Epithelial cell of esophagus (primary cell): Measurements from ENCODE around the gene RBFOX1.
"Not testable (repeated sequence)": the region's sequence is repeated elsewhere in the genome, so short reads cannot be mapped to it uniquely, and the experiment has no call there.

Experiments used
- DNase-seq: peaks from one replicate; pipeline ENCODE4 v3.0.0; 2010; ENCODE audit warnings: low read depth
- H3K4me3 ChIP-seq: 2 replicates; pipeline ENCODE4 v1.5.1; 2011; ENCODE audit warnings: mild to moderate bottlenecking, low read length, control low read depth
- TF ChIP-seq, protein P1 (sequence below): IDR thresholded peaks from 2 replicates; pipeline ENCODE4 v1.5.1; 2011; ENCODE audit warnings: low read depth, mild to moderate bottlenecking, low read length, control low read depth, inconsistent platforms; ENCODE audit not compliant: insufficient read depth; ENCODE audit errors: missing control alignments

The RBFOX1 gene

DNA sequence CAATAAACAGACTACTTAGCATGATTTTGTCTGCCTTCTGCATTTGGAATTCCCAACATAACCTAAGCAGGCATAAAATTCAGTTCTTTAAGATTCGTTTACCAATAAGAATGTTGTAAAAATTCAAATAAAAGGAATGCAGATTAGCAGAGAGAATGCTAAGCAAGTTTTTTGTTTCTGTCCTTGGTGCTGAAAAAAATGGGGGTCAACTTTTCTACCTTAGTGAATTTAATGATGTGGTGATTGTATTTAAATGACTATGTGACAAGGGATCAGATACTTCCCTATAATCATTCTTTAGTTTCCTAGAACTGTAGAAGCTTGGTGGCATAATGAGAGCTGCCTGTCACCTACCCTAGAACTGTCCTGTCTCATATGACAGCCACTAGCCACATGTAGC lies 159.5 kb downstream of the RBFOX1 start:
- no peak overlapping the region for H3K4me3 ChIP-seq
- TF ChIP-seq, protein P1, sequence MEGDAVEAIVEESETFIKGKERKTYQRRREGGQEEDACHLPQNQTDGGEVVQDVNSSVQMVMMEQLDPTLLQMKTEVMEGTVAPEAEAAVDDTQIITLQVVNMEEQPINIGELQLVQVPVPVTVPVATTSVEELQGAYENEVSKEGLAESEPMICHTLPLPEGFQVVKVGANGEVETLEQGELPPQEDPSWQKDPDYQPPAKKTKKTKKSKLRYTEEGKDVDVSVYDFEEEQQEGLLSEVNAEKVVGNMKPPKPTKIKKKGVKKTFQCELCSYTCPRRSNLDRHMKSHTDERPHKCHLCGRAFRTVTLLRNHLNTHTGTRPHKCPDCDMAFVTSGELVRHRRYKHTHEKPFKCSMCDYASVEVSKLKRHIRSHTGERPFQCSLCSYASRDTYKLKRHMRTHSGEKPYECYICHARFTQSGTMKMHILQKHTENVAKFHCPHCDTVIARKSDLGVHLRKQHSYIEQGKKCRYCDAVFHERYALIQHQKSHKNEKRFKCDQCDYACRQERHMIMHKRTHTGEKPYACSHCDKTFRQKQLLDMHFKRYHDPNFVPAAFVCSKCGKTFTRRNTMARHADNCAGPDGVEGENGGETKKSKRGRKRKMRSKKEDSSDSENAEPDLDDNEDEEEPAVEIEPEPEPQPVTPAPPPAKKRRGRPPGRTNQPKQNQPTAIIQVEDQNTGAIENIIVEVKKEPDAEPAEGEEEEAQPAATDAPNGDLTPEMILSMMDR: no peak
- DNase-seq: no peak

DNA sequence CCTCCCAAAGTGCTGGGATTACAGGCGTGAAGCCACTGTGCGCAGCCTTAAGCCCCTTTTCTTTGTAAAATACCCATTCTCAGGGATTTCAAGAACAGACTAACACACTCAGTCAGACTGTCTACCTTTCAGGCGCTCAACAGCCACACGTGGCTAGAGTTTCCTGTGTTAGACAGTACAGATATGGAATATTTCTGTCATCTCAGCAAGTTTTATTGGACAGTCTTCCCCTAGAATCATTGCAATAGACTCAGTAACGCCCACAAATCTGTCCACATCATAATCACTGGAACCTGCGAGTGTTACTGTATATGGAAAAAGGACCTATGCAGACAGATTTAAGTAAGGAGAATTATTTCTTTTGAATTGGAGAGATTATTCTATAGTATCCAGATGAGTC lies 160.5 kb downstream of the RBFOX1 start:
- H3K4me3 ChIP-seq: no peak overlapping the region
- no peak for DNase-seq
- TF ChIP-seq, protein P1: no peak

DNA sequence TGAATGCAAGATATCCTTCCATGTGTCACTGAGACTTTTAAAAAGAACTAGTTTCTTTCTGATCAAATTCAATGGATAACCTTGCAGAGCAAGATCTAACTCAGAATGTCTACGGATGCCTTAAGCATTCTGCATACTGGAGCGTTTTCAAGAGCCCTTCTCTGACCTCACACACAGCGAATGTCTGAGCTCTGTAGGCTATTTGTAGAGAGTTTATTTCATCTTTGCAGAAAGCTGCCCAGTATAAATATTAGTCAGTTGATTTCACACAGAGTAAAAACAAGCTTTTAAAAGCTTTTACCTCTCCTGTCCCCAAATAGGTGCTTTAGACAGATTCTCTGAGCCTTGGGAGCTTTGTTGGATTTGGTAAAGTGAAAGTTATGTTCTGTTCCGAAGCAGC lies 165.0 kb downstream of the RBFOX1 start:
- TF ChIP-seq, protein P1: no peak
- DNase-seq: no peak
- H3K4me3 ChIP-seq: no peak overlapping the region

DNA sequence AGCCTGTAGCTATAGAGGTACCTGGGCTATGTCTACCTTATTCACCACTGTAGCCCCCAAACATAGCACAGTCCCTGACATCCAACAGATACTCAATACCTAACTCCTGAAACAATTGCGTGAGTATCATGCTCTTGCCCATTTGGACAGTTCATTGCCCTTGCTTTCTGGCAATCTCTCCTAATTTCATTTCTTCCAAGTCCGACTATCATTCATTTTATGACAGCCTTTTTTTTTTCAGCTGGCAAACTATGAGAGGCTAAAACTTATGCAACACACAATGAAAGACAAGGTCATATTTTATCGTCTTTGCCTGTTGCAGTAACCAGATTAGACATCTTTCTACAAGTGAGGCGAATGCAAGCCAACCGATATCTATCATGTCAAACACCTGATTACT lies 169.2 kb downstream of the RBFOX1 start:
- TF ChIP-seq, protein P1: no peak

DNA sequence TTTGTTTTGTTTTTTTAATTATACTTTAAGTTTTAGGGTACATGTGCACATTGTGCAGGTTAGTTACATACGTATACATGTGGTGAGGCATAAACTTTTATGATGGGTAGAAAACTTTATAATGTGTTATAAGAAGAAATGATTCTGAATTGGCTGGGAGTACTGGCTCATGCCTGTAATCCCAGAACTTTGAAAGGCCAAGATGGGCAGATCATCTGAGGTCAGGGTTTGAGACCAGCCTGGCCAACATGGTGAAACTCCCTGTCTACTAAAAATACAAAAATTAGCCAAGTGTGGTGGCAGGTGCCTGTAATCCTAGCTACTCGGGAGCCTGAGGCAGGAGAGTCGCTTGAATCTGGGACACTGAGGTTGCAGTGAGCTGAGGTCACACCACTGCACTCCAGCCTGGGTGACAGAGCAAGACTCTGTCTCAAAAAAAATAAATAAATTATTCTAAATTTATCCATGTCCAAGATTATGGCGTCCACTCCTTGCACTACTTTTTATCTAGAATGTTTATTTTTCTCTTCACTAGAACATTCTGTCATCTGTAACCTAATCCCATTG lies 170.0 kb downstream of the RBFOX1 start:
- not testable (repeated sequence) for DNase-seq, H3K4me3 ChIP-seq

More for the DNA sequence above, 169.2 kb downstream of the RBFOX1 start:
- no peak overlapping the region for H3K4me3 ChIP-seq
- no peak for DNase-seq

DNA sequence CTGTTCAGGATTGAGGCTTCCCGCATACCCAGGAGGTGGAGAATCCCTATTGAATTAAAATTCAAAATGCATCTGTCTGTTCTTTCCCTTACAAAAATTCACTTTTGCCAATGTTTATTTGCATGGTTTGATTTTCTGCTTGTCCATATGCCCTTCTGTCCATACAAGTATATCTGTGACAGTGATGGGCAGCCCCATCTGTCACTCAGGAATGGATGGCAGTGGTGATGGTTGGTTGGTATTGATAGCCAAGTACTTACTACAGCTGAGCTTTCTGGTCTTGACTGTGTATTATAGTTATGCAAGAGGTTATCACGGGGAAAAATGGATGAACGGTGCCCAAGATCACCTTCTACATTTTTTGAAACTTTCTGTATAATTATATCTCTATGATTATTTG lies 171.0 kb downstream of the RBFOX1 start:
- no peak for DNase-seq
- TF ChIP-seq, protein P1: no peak
- H3K4me3 ChIP-seq: no peak overlapping the region

DNA sequence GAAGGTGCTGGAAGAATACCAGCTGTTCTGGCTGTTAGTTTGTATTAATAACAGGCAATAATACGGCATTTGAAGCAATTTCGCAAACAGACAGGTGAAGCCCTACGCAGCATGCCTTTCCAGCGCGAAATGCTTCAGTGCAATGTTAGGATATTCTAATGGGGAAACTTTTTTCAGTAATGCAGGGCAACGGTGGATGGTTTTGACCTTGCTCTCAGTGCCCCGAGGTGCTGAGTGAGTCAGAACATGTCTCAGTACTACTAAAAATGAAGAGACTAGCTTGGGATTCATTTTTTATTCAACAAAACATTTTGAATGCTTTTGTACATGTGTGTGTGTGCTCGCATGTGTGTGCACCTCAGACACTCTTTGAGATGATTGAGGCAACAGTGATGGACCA lies 172.2 kb downstream of the RBFOX1 start:
- no peak for DNase-seq
- TF ChIP-seq, protein P1: no peak
- H3K4me3 ChIP-seq: no peak overlapping the region

DNA sequence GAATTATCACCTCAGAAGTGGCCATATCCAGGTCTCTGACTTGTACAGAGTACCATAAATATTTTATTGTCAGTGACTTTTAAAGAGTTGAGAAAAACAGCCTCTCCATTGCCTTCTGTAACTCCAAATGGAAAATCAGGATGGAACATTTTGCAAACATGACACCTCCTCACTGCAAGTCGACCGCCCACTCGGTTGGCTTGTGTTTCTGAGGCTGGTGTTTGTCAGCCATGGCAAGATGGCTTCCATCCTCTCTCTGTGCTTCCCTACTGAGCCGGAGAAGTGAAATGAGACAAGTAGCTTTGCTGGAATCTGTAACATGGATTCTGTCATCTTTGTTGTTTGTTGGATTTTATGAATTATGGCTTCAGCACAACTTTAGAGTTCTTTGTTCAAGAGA lies 172.8 kb downstream of the RBFOX1 start:
- DNase-seq: no peak
- TF ChIP-seq, protein P1: no peak
- H3K4me3 ChIP-seq: no peak overlapping the region
